Heart left ventricle (tissue), 13 donors: ENCODE measurements around the gene RMP24.

Experiments used
- POLR2A ChIP-seq, 2 donors: fragments of 450-650 bp; IDR thresholded peaks; one replicate each; pipeline ENCODE4 v1.6.1; 2017; ENCODE audit warnings: antibody characterized with exemption in 2 of 2, mild to moderate bottlenecking in 2 of 2, moderate library complexity in 2 of 2
- TF ChIP-seq, protein P1 (sequence below), 12 donors: fragments of 200-600 bp; sonication (generic) in 4 of 12; IDR thresholded peaks; one replicate each; pipeline versions ENCODE4 v1.5.0 to v1.8.0; 2018 to 2022; ENCODE audit warnings: antibody characterized with exemption in 12 of 12, mild to moderate bottlenecking in 5 of 12
- donor health status: ischemic (EF 13 %, LVEDD 7.1; RV severe dilation, severe dysfunction).
- donor health status: DM: no; HTN: yes; CAD: no.
- donor health status: DM: no; HTN: no; CAD: no.
- donor health status: ischemic (EF 25% LVEDD 6.9; RV normal size, moderate dysfunction).
- donor health status: ischemic (EF 25% LVEDD 5.7; RV mildly dilated, moderate dysfunction).
- donor health status: ischemic (EF 35%, LVEDD 5.7; RV mildly dilated, moderate dysfunction).
- donor health status: nonischemic (EF 11% LVEDD 7.7; RV severe dilation, severe dysfunction).
- donor health status: DM: yes; HTN: yes; CAD: no.
- donor health status: PGD.
- donor health status: ischemic (EF 29% LVEDD 5.4; RV normal size, mild dysfunction).
- donor health status: nonischemic (EF 23%, LVEDD 6.1; RV moderate dilation, normal function).

- TF ChIP-seq, protein P1, sequence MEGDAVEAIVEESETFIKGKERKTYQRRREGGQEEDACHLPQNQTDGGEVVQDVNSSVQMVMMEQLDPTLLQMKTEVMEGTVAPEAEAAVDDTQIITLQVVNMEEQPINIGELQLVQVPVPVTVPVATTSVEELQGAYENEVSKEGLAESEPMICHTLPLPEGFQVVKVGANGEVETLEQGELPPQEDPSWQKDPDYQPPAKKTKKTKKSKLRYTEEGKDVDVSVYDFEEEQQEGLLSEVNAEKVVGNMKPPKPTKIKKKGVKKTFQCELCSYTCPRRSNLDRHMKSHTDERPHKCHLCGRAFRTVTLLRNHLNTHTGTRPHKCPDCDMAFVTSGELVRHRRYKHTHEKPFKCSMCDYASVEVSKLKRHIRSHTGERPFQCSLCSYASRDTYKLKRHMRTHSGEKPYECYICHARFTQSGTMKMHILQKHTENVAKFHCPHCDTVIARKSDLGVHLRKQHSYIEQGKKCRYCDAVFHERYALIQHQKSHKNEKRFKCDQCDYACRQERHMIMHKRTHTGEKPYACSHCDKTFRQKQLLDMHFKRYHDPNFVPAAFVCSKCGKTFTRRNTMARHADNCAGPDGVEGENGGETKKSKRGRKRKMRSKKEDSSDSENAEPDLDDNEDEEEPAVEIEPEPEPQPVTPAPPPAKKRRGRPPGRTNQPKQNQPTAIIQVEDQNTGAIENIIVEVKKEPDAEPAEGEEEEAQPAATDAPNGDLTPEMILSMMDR (IDR thresholded peaks at IDR 0.05), result no peak
- TF ChIP-seq POLR2A (IDR thresholded peaks at IDR 0.05), result no peak
These were observed 35.5 kb upstream of the RMP24 start for GRCh38 chr18:35936951-35937350.
